ENCODE results near the gene AARS2.

AARS2 gene

GRCh38 chr6:44253307-44254101, 59.6 kb downstream of the AARS2 start:
- H3K27me3 ChIP-seq (ENCODE audit: insufficient read depth, low read length, poor library complexity): no peaks in the 10 kb centered on the region
- H3K9me3 ChIP-seq (ENCODE audit: insufficient read depth, low read length, severe bottlenecking): no peaks in the 10 kb centered on the region
- no peak overlapping the region for H3K27ac ChIP-seq (ENCODE audit: low read length)
- H3K79me2 ChIP-seq (ENCODE audit: insufficient read depth, low read length): peaks cover 46% of the 10 kb centered on the region
- peak; percentile 62 for TF ChIP-seq CTCF (IDR thresholded peaks at IDR 0.05; ENCODE audit: borderline replicate concordance, extremely low read depth, low read length, poor library complexity, severe bottlenecking)
- TF ChIP-seq EZH2 (IDR thresholded peaks at IDR 0.05; ENCODE audit: borderline replicate concordance, low read depth, low read length, severe bottlenecking): no peak
- H2AFZ ChIP-seq (ENCODE audit: low read depth, low read length): no peak overlapping the region
- peaks cover 68% of the 10 kb centered on the region for H3K4me1 ChIP-seq (ENCODE audit: insufficient read depth, low read length)
- peaks cover 73% of the 10 kb centered on the region for H3K36me3 ChIP-seq (ENCODE audit: insufficient read depth, low read length)
- DNase-seq: peak; percentile 70
- peak overlapping the region; percentile 20; the same call in 1 of the 2 replicates for H3K4me2 ChIP-seq (ENCODE audit: insufficient read depth, low read length)
- peak; percentile 50 for ATAC-seq (ENCODE audit: insufficient read depth, low read depth)
- H4K20me1 ChIP-seq (ENCODE audit: insufficient read depth, low read length): peaks cover 58% of the 10 kb centered on the region
- H3K4me3 ChIP-seq (ENCODE audit: low read depth in 1 of 2, low read length in 2 of 2): no peak overlapping the region
- H3K9ac ChIP-seq (ENCODE audit: low read depth, low read length): no peak overlapping the region

- TF ChIP-seq CTCF (IDR thresholded peaks at IDR 0.05; ENCODE audit: borderline replicate concordance, extremely low read depth, low read length, poor library complexity, severe bottlenecking): no peak
- TF ChIP-seq EZH2 (IDR thresholded peaks at IDR 0.05; ENCODE audit: borderline replicate concordance, low read depth, low read length, severe bottlenecking): no peak
- peaks cover 81% of the 10 kb centered on the region for H3K36me3 ChIP-seq (ENCODE audit: insufficient read depth, low read length)
- H3K9me3 ChIP-seq (ENCODE audit: insufficient read depth, low read length, severe bottlenecking): no peaks in the 10 kb centered on the region
- H2AFZ ChIP-seq (ENCODE audit: low read depth, low read length): no peak overlapping the region
- H3K9ac ChIP-seq (ENCODE audit: low read depth, low read length): no peak overlapping the region
- H3K79me2 ChIP-seq (ENCODE audit: insufficient read depth, low read length): peaks cover 58% of the 10 kb centered on the region
- ATAC-seq (ENCODE audit: insufficient read depth, low read depth) (no peak), DNase-seq (no peak)
- no peak overlapping the region for H3K27ac ChIP-seq (ENCODE audit: low read length)
- H3K4me1 ChIP-seq (ENCODE audit: insufficient read depth, low read length): peaks cover 68% of the 10 kb centered on the region
- peak overlapping the region; percentile 34; the same call in 1 of the 2 replicates for H3K4me2 ChIP-seq (ENCODE audit: insufficient read depth, low read length)
- H3K27me3 ChIP-seq (ENCODE audit: insufficient read depth, low read length, poor library complexity): no peaks in the 10 kb centered on the region
- no peak overlapping the region for H3K4me3 ChIP-seq (ENCODE audit: low read depth in 1 of 2, low read length in 2 of 2)
- peaks cover 74% of the 10 kb centered on the region for H4K20me1 ChIP-seq (ENCODE audit: insufficient read depth, low read length)
These were observed 61.3 kb downstream of the AARS2 start for GRCh38 chr6:44251576-44252524.

- H3K9ac ChIP-seq (ENCODE audit: low read depth, low read length): no peak overlapping the region
- H3K79me2 ChIP-seq (ENCODE audit: insufficient read depth, low read length): peaks cover 51% of the 10 kb centered on the region
- H3K4me2 ChIP-seq (ENCODE audit: insufficient read depth, low read length): peak overlapping the region; percentile 92; the same call in 1 of the 2 replicates
- ATAC-seq (ENCODE audit: insufficient read depth, low read depth) (no peak), DNase-seq (no peak)
- H3K27me3 ChIP-seq (ENCODE audit: insufficient read depth, low read length, poor library complexity): no peaks in the 10 kb centered on the region
- H3K9me3 ChIP-seq (ENCODE audit: insufficient read depth, low read length, severe bottlenecking): no peaks in the 10 kb centered on the region
- H3K4me1 ChIP-seq (ENCODE audit: insufficient read depth, low read length): peaks cover 68% of the 10 kb centered on the region
- H3K36me3 ChIP-seq (ENCODE audit: insufficient read depth, low read length): peaks cover 81% of the 10 kb centered on the region
- no peak overlapping the region for H3K4me3 ChIP-seq (ENCODE audit: low read depth in 1 of 2, low read length in 2 of 2)
- H3K27ac ChIP-seq (ENCODE audit: low read length): no peak overlapping the region
- no peak for TF ChIP-seq CTCF (IDR thresholded peaks at IDR 0.05; ENCODE audit: borderline replicate concordance, extremely low read depth, low read length, poor library complexity, severe bottlenecking)
- no peak for TF ChIP-seq EZH2 (IDR thresholded peaks at IDR 0.05; ENCODE audit: borderline replicate concordance, low read depth, low read length, severe bottlenecking)
- no peak overlapping the region for H2AFZ ChIP-seq (ENCODE audit: low read depth, low read length)
- peaks cover 74% of the 10 kb centered on the region for H4K20me1 ChIP-seq (ENCODE audit: insufficient read depth, low read length)
These were observed 62.4 kb downstream of the AARS2 start for GRCh38 chr6:44250718-44251123.
